ENCODE data around the gene FAM193A.
"Not testable (repeated sequence)": the region's sequence is repeated elsewhere in the genome, so short reads cannot be mapped to it uniquely, and the experiment has no call there.

Gene FAM193A

DNA sequence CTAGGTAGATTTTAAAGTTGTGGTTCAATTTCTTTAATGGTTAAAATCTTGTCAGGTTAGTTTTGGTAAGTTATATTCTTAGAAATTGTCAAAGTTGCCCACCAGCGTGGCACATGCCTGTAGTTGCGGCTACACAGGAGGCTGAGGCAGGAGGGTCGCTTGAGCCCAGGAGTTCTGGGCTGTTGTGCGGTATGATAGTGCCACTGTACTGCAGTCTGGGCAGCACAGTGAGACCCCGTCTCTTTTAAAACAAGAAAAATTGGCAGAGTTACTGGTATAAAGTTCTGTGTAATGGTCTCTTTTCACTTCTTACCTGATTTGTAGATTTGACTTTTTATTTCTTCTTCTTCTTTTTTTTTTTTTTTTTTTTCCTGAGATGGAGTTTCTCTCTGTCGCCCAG is 64.4 kb downstream of the FAM193A start:
- Histone ChIP-seq H3K27me3 (ENCODE audit: control insufficient read depth in 1 of 2, insufficient read depth in 2 of 2, low read length in 2 of 2) (no peaks in the 10 kb centered on the region), H3K9me3 (ENCODE audit: control insufficient read depth in 1 of 2, low read length in 2 of 2) (no peaks in the 10 kb centered on the region), H3K9ac (ENCODE audit: low read depth in 1 of 2, low read length in 2 of 2) (no peak overlapping the region), H3K27ac (ENCODE audit: low read depth, low read length) (no peak overlapping the region), H3K36me3 (ENCODE audit: control insufficient read depth in 1 of 2, insufficient read depth in 2 of 2, low read length in 2 of 2) (peaks cover 2 to 12% of the 10 kb centered on the region in 2 donors), H3K4me1 (ENCODE audit: control insufficient read depth in 1 of 2, insufficient read depth in 2 of 2, low read length in 2 of 2) (peaks cover 13 to 16% of the 10 kb centered on the region in 2 donors), H3K4me3 (ENCODE audit: low read depth in 1 of 2, low read length in 2 of 2) (no peak overlapping the region)

- Histone ChIP-seq H3K27me3 (ENCODE audit: control insufficient read depth in 1 of 2, insufficient read depth in 2 of 2, low read length in 2 of 2) (no peaks in the 10 kb centered on the region), H3K4me3 (ENCODE audit: low read depth in 1 of 2, low read length in 2 of 2) (no peak overlapping the region), H3K4me1 (ENCODE audit: control insufficient read depth in 1 of 2, insufficient read depth in 2 of 2, low read length in 2 of 2) (no peaks in the 10 kb centered on the region), H3K36me3 (ENCODE audit: control insufficient read depth in 1 of 2, insufficient read depth in 2 of 2, low read length in 2 of 2) (peaks cover 2 to 4% of the 10 kb centered on the region in 2 donors), H3K9ac (ENCODE audit: low read depth in 1 of 2, low read length in 2 of 2) (no peak overlapping the region), H3K27ac (ENCODE audit: low read depth, low read length) (no peak overlapping the region), H3K9me3 (ENCODE audit: control insufficient read depth in 1 of 2, low read length in 2 of 2) (no peaks in the 10 kb centered on the region)
Measured at GRCh38 chr4:2604614-2605013, 68.2 kb downstream of the FAM193A start.

- H3K4me3 ChIP-seq (ENCODE audit: low read depth in 1 of 2, low read length in 2 of 2), result no peak overlapping the region
- H3K4me1 ChIP-seq (ENCODE audit: control insufficient read depth in 1 of 2, insufficient read depth in 2 of 2, low read length in 2 of 2), result no peaks in the 10 kb centered on the region
- H3K9me3 ChIP-seq (ENCODE audit: control insufficient read depth in 1 of 2, low read length in 2 of 2), result no peaks in the 10 kb centered on the region
- H3K36me3 ChIP-seq (ENCODE audit: control insufficient read depth in 1 of 2, insufficient read depth in 2 of 2, low read length in 2 of 2), result peaks cover 0 to 4% of the 10 kb centered on the region in 2 donors
- no peaks in the 10 kb centered on the region for H3K27me3 ChIP-seq (ENCODE audit: control insufficient read depth in 1 of 2, insufficient read depth in 2 of 2, low read length in 2 of 2)
- no peak overlapping the region for H3K27ac ChIP-seq (ENCODE audit: low read depth, low read length)
- H3K9ac ChIP-seq (ENCODE audit: low read depth in 1 of 2, low read length in 2 of 2), result no peak overlapping the region
Measured at GRCh38 chr4:2606960-2607506, 70.6 kb downstream of the FAM193A start.

- no peaks in the 10 kb centered on the region for H3K36me3 ChIP-seq (ENCODE audit: control insufficient read depth in 1 of 2, insufficient read depth in 2 of 2, low read length in 2 of 2)
- H3K4me1 ChIP-seq (ENCODE audit: control insufficient read depth in 1 of 2, insufficient read depth in 2 of 2, low read length in 2 of 2), result no peaks in the 10 kb centered on the region
- H3K4me3 ChIP-seq (ENCODE audit: low read depth in 1 of 2, low read length in 2 of 2), result no peak overlapping the region
- no peaks in the 10 kb centered on the region for H3K27me3 ChIP-seq (ENCODE audit: control insufficient read depth in 1 of 2, insufficient read depth in 2 of 2, low read length in 2 of 2)
- no peaks in the 10 kb centered on the region for H3K9me3 ChIP-seq (ENCODE audit: control insufficient read depth in 1 of 2, low read length in 2 of 2)
- H3K27ac ChIP-seq (ENCODE audit: low read depth, low read length), result no peak overlapping the region
- H3K9ac ChIP-seq (ENCODE audit: low read depth in 1 of 2, low read length in 2 of 2), result no peak overlapping the region
Measured at GRCh38 chr4:2607822-2608221, 71.4 kb downstream of the FAM193A start.

DNA sequence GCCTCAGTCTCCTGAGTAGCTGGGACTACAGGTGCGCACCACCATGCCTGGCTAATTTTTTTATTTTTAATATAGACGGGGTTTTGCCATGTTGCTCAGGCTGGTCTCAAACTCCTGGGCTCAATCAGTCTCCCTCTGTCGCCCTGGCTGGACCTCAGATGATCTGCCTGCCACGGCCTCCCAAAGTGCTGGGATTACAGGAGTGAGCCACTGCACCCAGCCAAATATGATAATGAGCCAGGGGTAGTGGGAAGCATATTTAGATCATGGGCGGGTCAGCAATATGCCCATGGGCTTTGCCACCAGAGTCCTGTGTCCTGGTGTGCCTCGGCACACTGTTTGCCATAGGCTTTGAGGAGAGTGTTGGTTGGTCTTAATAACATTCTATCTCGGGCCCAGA is 71.8 kb downstream of the FAM193A start:
- Histone ChIP-seq H3K27ac (ENCODE audit: low read depth, low read length) (no peak overlapping the region), H3K4me1 (ENCODE audit: control insufficient read depth in 1 of 2, insufficient read depth in 2 of 2, low read length in 2 of 2) (no peaks in the 10 kb centered on the region), H3K27me3 (ENCODE audit: control insufficient read depth in 1 of 2, insufficient read depth in 2 of 2, low read length in 2 of 2) (no peaks in the 10 kb centered on the region), H3K4me3 (ENCODE audit: low read depth in 1 of 2, low read length in 2 of 2) (no peak overlapping the region), H3K9me3 (ENCODE audit: control insufficient read depth in 1 of 2, low read length in 2 of 2) (no peaks in the 10 kb centered on the region), H3K9ac (ENCODE audit: low read depth in 1 of 2, low read length in 2 of 2) (no peak overlapping the region), H3K36me3 (ENCODE audit: control insufficient read depth in 1 of 2, insufficient read depth in 2 of 2, low read length in 2 of 2) (no peaks in the 10 kb centered on the region)

- Histone ChIP-seq H3K9ac (ENCODE audit: low read depth in 1 of 2, low read length in 2 of 2) (no peak overlapping the region), H3K9me3 (ENCODE audit: control insufficient read depth in 1 of 2, low read length in 2 of 2) (no peaks in the 10 kb centered on the region), H3K27ac (ENCODE audit: low read depth, low read length) (no peak overlapping the region), H3K4me3 (ENCODE audit: low read depth in 1 of 2, low read length in 2 of 2) (no peak overlapping the region), H3K4me1 (ENCODE audit: control insufficient read depth in 1 of 2, insufficient read depth in 2 of 2, low read length in 2 of 2) (no peaks in the 10 kb centered on the region), H3K27me3 (ENCODE audit: control insufficient read depth in 1 of 2, insufficient read depth in 2 of 2, low read length in 2 of 2) (no peaks in the 10 kb centered on the region), H3K36me3 (ENCODE audit: control insufficient read depth in 1 of 2, insufficient read depth in 2 of 2, low read length in 2 of 2) (no peaks in the 10 kb centered on the region)
Measured at GRCh38 chr4:2615821-2616220, 79.4 kb downstream of the FAM193A start.

GRCh38 chr4:2617955-2618354 is 81.5 kb downstream of the FAM193A start:
- Histone ChIP-seq H3K27ac (ENCODE audit: low read depth, low read length) (no peak overlapping the region), H3K4me3 (ENCODE audit: low read depth in 1 of 2, low read length in 2 of 2) (no peak overlapping the region), H3K9me3 (ENCODE audit: control insufficient read depth in 1 of 2, low read length in 2 of 2) (no peaks in the 10 kb centered on the region), H3K27me3 (ENCODE audit: control insufficient read depth in 1 of 2, insufficient read depth in 2 of 2, low read length in 2 of 2) (no peaks in the 10 kb centered on the region), H3K9ac (ENCODE audit: low read depth in 1 of 2, low read length in 2 of 2) (no peak overlapping the region), H3K4me1 (ENCODE audit: control insufficient read depth in 1 of 2, insufficient read depth in 2 of 2, low read length in 2 of 2) (no peaks in the 10 kb centered on the region), H3K36me3 (ENCODE audit: control insufficient read depth in 1 of 2, insufficient read depth in 2 of 2, low read length in 2 of 2) (no peaks in the 10 kb centered on the region)

DNA sequence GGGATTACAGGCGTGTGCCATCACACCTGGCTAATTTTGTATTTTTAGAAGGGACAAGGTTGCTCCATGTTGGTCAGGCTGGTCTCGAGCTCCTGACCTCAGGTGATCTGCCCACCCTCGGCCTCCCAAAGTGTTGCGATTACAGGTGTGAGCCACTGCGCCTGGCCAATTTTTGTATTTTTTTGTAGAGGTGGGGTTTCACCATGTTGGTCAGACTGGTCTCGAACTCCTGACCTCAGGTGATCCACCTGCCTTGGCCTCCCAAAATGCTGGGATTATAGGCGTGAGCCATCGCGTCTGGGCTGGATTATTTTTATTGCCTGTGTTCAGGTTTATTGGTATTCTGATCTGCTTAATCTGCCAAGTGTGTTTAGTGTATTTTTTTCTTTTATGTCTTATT is 82.3 kb downstream of the FAM193A start:
- H3K9me3 ChIP-seq (ENCODE audit: control insufficient read depth in 1 of 2, low read length in 2 of 2); H3K36me3 ChIP-seq (ENCODE audit: control insufficient read depth in 1 of 2, insufficient read depth in 2 of 2, low read length in 2 of 2); H3K9ac ChIP-seq (ENCODE audit: low read depth in 1 of 2, low read length in 2 of 2); H3K4me1 ChIP-seq (ENCODE audit: control insufficient read depth in 1 of 2, insufficient read depth in 2 of 2, low read length in 2 of 2); H3K27me3 ChIP-seq (ENCODE audit: control insufficient read depth in 1 of 2, insufficient read depth in 2 of 2, low read length in 2 of 2); H3K4me3 ChIP-seq (ENCODE audit: low read depth in 1 of 2, low read length in 2 of 2); H3K27ac ChIP-seq (ENCODE audit: low read depth, low read length): not testable (repeated sequence)

GRCh38 chr4:2619459-2619858 is 83.0 kb downstream of the FAM193A start:
- no peaks in the 10 kb centered on the region for H3K36me3 ChIP-seq (ENCODE audit: control insufficient read depth in 1 of 2, insufficient read depth in 2 of 2, low read length in 2 of 2)
- no peaks in the 10 kb centered on the region for H3K27me3 ChIP-seq (ENCODE audit: control insufficient read depth in 1 of 2, insufficient read depth in 2 of 2, low read length in 2 of 2)
- H3K4me1 ChIP-seq (ENCODE audit: control insufficient read depth in 1 of 2, insufficient read depth in 2 of 2, low read length in 2 of 2), result no peaks in the 10 kb centered on the region
- H3K4me3 ChIP-seq (ENCODE audit: low read depth in 1 of 2, low read length in 2 of 2), result no peak overlapping the region
- H3K9me3 ChIP-seq (ENCODE audit: control insufficient read depth in 1 of 2, low read length in 2 of 2), result no peaks in the 10 kb centered on the region
- no peak overlapping the region for H3K27ac ChIP-seq (ENCODE audit: low read depth, low read length)
- H3K9ac ChIP-seq (ENCODE audit: low read depth in 1 of 2, low read length in 2 of 2), result no peak overlapping the region

GRCh38 chr4:2621419-2621818 is 85.0 kb downstream of the FAM193A start:
- Histone ChIP-seq H3K9me3 (ENCODE audit: control insufficient read depth in 1 of 2, low read length in 2 of 2) (no peaks in the 10 kb centered on the region), H3K36me3 (ENCODE audit: control insufficient read depth in 1 of 2, insufficient read depth in 2 of 2, low read length in 2 of 2) (peaks cover 0 to 12% of the 10 kb centered on the region in 2 donors), H3K27me3 (ENCODE audit: control insufficient read depth in 1 of 2, insufficient read depth in 2 of 2, low read length in 2 of 2) (no peaks in the 10 kb centered on the region), H3K4me3 (ENCODE audit: low read depth in 1 of 2, low read length in 2 of 2) (no peak overlapping the region), H3K4me1 (ENCODE audit: control insufficient read depth in 1 of 2, insufficient read depth in 2 of 2, low read length in 2 of 2) (no peaks in the 10 kb centered on the region), H3K9ac (ENCODE audit: low read depth in 1 of 2, low read length in 2 of 2) (no peak overlapping the region), H3K27ac (ENCODE audit: low read depth, low read length) (no peak overlapping the region)

- peaks cover 4 to 25% of the 10 kb centered on the region in 2 donors for H3K36me3 ChIP-seq (ENCODE audit: control insufficient read depth in 1 of 2, insufficient read depth in 2 of 2, low read length in 2 of 2)
- no peak overlapping the region for H3K27ac ChIP-seq (ENCODE audit: low read depth, low read length)
- no peaks in the 10 kb centered on the region for H3K27me3 ChIP-seq (ENCODE audit: control insufficient read depth in 1 of 2, insufficient read depth in 2 of 2, low read length in 2 of 2)
- H3K4me1 ChIP-seq (ENCODE audit: control insufficient read depth in 1 of 2, insufficient read depth in 2 of 2, low read length in 2 of 2), result no peaks in the 10 kb centered on the region
- no peak overlapping the region for H3K4me3 ChIP-seq (ENCODE audit: low read depth in 1 of 2, low read length in 2 of 2)
- H3K9me3 ChIP-seq (ENCODE audit: control insufficient read depth in 1 of 2, low read length in 2 of 2), result no peaks in the 10 kb centered on the region
- no peak overlapping the region for H3K9ac ChIP-seq (ENCODE audit: low read depth in 1 of 2, low read length in 2 of 2)
Measured at GRCh38 chr4:2623442-2623841, 87.0 kb downstream of the FAM193A start.
